Measurements from ENCODE around the gene ALKBH5. TPM values are rescaled to one million over a fixed set of nuclear protein-coding genes. Genes with fewer than 3 reads are reported as not detected.

The ALKBH5 gene
- polyA plus RNA-seq, 1 experiment, result 97.5 TPM

DNA sequence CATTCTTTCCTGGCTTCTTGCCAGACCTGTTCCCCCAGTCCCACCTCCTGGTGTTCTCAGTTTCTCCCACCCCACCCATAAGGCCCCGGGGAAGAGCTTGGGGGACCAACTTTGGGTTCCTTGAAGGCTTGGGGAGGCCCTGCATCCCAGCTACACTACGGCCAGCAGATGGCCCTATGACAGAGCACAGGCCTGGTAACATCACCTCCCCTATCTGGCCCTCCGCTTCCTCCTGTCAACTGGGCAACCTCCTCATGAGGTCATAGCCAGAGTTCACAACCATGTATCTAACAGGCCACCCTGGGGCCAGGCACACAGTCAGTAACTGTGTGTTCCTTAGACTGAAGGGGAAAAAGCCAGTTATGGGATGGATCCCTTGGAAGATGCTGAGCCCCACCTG, 43.7 kb upstream of the ALKBH5 start:
- Histone ChIP-seq H3K36me3 (ENCODE audit: control insufficient read depth, insufficient read depth, low read length) (no peaks in the 10 kb centered on the region), H3K27me3 (ENCODE audit: control insufficient read depth, insufficient read depth, low read length) (peaks cover 1% of the 10 kb centered on the region; the same call in 1 of the 2 replicates), H3K4me3 (ENCODE audit: low read depth, low read length) (no peak overlapping the region)
- TF ChIP-seq, protein P1, sequence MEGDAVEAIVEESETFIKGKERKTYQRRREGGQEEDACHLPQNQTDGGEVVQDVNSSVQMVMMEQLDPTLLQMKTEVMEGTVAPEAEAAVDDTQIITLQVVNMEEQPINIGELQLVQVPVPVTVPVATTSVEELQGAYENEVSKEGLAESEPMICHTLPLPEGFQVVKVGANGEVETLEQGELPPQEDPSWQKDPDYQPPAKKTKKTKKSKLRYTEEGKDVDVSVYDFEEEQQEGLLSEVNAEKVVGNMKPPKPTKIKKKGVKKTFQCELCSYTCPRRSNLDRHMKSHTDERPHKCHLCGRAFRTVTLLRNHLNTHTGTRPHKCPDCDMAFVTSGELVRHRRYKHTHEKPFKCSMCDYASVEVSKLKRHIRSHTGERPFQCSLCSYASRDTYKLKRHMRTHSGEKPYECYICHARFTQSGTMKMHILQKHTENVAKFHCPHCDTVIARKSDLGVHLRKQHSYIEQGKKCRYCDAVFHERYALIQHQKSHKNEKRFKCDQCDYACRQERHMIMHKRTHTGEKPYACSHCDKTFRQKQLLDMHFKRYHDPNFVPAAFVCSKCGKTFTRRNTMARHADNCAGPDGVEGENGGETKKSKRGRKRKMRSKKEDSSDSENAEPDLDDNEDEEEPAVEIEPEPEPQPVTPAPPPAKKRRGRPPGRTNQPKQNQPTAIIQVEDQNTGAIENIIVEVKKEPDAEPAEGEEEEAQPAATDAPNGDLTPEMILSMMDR (IDR thresholded peaks at IDR 0.05; ENCODE audit: insufficient read depth, low read depth, low read length), result peak; percentile 43
- no peak for DNase-seq (ENCODE audit: low read depth)
- ChIA-PET POLR2A (no interaction called here), CTCF (interaction anchor here (0.6 to 4.1 kb wide), 9 partner anchors 12 to 76 kb away, joined by 3 to 19 read pairs (median 3); partner anchors contain the start of gene ALKBH5)

DNA sequence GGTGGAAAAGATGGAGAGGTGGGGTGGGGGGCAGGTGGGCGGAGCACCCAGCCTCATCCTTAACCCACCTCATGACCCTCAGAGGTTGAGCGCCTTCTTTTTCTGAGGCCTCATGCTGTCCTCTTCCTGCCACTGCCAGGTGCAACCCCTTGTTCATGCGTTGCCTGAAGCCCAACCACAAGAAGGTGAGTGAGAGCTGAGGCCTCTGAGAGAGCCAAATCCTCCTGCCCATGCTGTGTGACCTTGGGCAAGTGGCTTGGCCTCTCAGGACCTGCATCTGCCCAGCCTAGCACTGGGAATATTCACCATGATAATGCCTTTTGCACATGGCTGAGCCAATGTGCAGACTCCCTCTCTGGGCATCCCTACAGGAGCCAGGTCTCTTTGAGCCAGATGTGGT, 43.0 kb upstream of the ALKBH5 start:
- ChIA-PET POLR2A (no interaction called here), CTCF (interaction anchor here (0.6 to 4.1 kb wide), 8 partner anchors 13 to 76 kb away, joined by 3 to 19 read pairs (median 4); partner anchors contain the start of gene ALKBH5)
- H3K4me3 ChIP-seq (ENCODE audit: low read depth, low read length), result no peak overlapping the region
- peaks cover 1% of the 10 kb centered on the region; the same call in 1 of the 2 replicates for H3K27me3 ChIP-seq (ENCODE audit: control insufficient read depth, insufficient read depth, low read length)
- TF ChIP-seq, protein P1 (IDR thresholded peaks at IDR 0.05; ENCODE audit: insufficient read depth, low read depth, low read length), result no peak
- no peak for DNase-seq (ENCODE audit: low read depth)
- no peaks in the 10 kb centered on the region for H3K36me3 ChIP-seq (ENCODE audit: control insufficient read depth, insufficient read depth, low read length)

DNA sequence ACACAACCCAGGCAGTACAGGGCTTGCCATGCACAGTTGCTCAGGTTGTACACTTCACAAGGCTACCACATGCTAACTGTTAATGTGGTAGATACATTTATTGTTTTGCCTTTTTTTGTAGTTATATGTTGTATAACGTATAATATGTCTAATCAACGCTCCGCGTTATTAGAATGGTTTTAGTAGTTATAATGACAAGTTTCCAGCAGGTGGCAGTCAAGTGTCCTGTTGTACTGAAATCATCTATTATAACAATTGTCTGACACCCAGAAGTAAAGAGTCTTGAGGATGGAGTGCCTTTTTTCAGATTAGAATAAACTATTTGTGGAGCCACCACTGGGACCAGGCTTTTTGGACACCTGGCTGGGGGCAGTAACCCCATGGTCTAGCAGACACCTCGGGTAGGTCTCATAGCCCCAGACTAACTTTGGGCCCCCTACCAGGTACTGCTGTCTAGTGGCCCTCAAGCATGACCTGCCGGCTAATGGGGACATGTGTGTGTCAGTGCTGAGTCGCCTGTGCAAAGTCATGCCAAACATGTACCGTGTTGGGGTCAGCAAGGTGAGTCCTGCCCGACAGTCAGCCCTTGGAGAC, 42.3 kb upstream of the ALKBH5 start:
- H3K27me3 ChIP-seq (ENCODE audit: control insufficient read depth, insufficient read depth, low read length), result 0 out of 2 replicates have a peak, but pooled peaks cover 1% of the 10 kb centered on the region
- no peaks in the 10 kb centered on the region for H3K36me3 ChIP-seq (ENCODE audit: control insufficient read depth, insufficient read depth, low read length)
- POLR2A ChIA-PET, result no interaction called here
- CTCF ChIA-PET, result interaction anchor here (0.6 to 4.1 kb wide), 13 partner anchors 9 to 179 kb away, joined by 3 to 19 read pairs (median 4); no protein-coding TSS in a partner anchor
- H3K4me3 ChIP-seq (ENCODE audit: low read depth, low read length), result no peak overlapping the region
- DNase-seq (ENCODE audit: low read depth), result no peak
- TF ChIP-seq, protein P1 (IDR thresholded peaks at IDR 0.05; ENCODE audit: insufficient read depth, low read depth, low read length), result peak; percentile 58

DNA sequence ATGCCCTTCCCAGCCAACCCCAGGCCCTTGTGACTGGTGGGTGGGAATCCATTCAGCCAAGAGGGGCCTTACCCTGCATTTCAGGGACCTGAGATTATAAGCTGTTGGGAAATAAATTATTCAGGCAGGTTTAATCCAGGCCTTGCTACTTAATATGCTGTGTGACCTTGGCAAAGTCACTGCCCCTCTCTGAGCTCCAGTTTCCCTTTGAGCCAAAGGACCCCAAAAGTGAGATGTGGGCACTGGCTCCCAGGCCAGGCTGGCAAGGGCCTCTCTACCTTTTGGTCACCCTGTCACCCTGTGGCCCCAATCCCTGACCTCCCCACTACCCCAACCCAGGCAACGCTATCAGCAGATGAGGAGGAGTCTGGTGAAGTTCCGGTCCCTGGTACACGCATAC, 41.2 kb upstream of the ALKBH5 start:
- H3K36me3 ChIP-seq (ENCODE audit: control insufficient read depth, insufficient read depth, low read length), result no peaks in the 10 kb centered on the region
- 0 out of 2 replicates have a peak, but pooled peaks cover 1% of the 10 kb centered on the region for H3K27me3 ChIP-seq (ENCODE audit: control insufficient read depth, insufficient read depth, low read length)
- TF ChIP-seq, protein P1 (IDR thresholded peaks at IDR 0.05; ENCODE audit: insufficient read depth, low read depth, low read length), result no peak
- DNase-seq (ENCODE audit: low read depth), result no peak
- no peak overlapping the region for H3K4me3 ChIP-seq (ENCODE audit: low read depth, low read length)
- CTCF ChIA-PET, result interaction anchor here (0.7 to 2.3 kb wide), 10 partner anchors 10 to 87 kb away, joined by 3 to 9 read pairs (median 4); no protein-coding TSS in a partner anchor
- POLR2A ChIA-PET, result no interaction called here

DNA sequence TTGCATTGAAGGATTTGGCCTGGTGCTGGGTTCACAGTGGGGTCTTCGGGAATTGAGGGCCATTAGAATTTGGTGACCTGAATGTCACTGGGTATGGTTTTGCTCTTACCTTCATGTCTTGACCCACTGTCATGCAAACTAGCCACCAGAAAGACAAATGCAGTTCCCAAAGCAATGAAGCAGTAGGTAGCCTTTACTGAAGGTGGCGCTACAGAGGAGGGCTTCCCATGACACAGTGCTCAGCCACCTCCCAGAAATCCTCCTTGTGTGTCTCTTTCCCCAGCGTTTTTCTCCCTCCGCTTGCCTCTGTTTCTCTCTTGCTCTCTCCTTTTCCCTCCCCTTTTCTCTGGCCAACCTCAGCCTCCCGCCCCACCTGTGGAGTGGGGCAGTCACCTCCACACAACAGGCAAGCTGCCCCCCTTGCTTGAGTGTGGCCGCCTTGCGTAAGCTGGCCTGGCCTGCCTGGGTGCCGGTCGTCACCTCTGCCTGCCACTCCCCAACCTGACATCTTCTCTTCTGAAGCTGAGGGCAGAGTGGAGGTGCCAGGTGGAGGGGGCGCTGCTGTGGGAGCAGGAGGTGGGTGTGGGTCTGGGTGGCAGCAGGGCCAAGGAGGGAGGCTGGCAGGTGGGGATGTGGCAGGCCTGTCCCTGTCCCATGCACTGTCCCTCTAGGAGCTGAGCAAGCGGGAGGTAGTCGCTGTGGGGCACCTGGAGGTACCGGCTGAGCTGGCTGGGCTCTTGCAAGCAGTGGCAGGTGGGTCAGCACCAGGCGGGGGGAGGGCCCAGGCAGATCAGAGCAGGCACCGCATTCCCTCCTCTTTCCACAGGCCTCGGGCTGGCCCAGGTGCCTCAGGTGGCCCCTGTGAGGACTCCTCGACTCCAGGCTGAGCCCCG, 40.3 kb upstream of the ALKBH5 start:
- CTCF ChIA-PET, result interaction anchor here (0.7 to 2.3 kb wide), 7 partner anchors 10 to 83 kb away, joined by 3 to 9 read pairs (median 5); no protein-coding TSS in a partner anchor
- POLR2A ChIA-PET, result no interaction called here
- no peaks in the 10 kb centered on the region for H3K27me3 ChIP-seq (ENCODE audit: control insufficient read depth, insufficient read depth, low read length)
- TF ChIP-seq, protein P1 (IDR thresholded peaks at IDR 0.05; ENCODE audit: insufficient read depth, low read depth, low read length), result peak; percentile 39
- no peaks in the 10 kb centered on the region for H3K36me3 ChIP-seq (ENCODE audit: control insufficient read depth, insufficient read depth, low read length)
- H3K4me3 ChIP-seq (ENCODE audit: low read depth, low read length), result no peak overlapping the region
- DNase-seq (ENCODE audit: low read depth), result no peak

All from BJ (cell line).